Inferior parietal cortex (tissue), 1 donor: ENCODE measurements around the gene ELL.
"Not testable (repeated sequence)": the region's sequence is repeated elsewhere in the genome, so short reads cannot be mapped to it uniquely, and the experiment has no call there.

Experiments used
- DNase-seq: peaks from one replicate; pipeline ENCODE4 v3.0.0-alpha.2; 2016; ENCODE audit errors: extremely low spot score

The ELL gene

DNA sequence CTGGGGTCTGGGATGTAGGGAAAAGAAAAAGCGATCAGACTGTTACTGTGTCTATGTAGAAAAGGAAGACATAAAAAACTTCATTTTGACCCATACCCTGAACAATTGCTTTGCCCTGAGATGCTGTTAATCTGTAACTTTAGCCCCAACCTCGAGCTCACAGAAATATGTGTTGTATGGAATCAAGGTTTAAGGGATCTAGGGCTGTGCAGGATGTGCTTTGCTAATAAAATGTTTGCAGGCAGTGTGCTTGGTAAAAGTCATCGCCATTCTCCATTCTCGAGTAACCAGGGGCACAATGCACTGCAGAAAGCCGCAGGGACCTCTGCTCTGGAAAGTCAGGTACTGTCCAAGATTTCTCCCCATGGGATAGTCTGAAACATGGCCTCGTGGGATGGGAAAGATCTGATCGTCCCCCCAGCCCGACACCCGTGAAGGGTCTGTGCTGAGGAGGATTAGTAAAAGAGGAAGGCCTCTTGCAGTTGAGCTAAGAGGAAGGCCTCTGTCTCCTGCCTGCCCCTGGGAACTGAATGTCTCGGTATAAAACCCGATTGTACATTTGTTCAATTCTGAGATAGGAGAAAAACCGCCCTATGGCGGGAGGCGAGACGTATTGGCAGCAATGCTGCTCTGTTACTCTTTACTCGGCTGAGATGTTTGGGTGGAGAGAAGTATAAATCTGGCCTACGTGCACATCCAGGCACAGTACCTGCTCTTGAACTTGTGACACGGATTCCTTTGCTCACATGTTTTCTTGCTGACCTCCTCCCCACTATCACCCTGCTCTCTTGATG is 119.2 kb downstream of the ELL start:
- not testable (repeated sequence) for DNase-seq

- DNase-seq = no peak
Measured at GRCh38 chr19:18401580-18402112, 120.2 kb downstream of the ELL start.

- DNase-seq = no peak
Measured at GRCh38 chr19:18399008-18399407, 122.9 kb downstream of the ELL start.

- DNase-seq = no peak
Measured at GRCh38 chr19:18397242-18398202, 124.3 kb downstream of the ELL start, which contains the start of gene LRRC25. Gene LRRC25, minus strand, starts transcription at chr19:18397622. Its CDS starts 659 bp downstream, at chr19:18396963.

GRCh38 chr19:18396471-18397241 is 125.2 kb downstream of the ELL start:
- DNase-seq = no peak

- DNase-seq = no peak
Measured at GRCh38 chr19:18393836-18394235, 128.0 kb downstream of the ELL start.

DNA sequence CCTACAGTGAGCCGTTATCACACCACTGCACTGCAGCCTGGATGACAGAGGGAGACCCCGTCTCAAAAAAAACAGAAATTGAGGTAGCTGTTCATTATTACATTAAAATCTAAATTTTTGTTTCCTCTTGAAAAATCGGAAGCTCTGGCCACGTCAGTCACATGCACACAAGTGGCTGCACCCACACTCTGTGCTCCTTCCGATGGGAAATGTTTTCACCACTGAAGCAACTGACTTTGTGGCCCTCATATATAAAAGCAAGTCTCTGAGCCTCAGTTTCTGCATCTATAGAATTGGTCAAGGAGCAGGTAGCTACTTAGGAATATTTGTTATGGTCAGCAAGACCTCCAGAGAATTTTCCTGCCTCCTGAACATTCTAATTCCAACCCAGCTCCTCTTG is 128.9 kb downstream of the ELL start:
- no peak for DNase-seq
